Epidermal melanocyte (primary cell): ENCODE measurements around the gene ZNF816.
"Not testable (repeated sequence)": the region's sequence is repeated elsewhere in the genome, so short reads cannot be mapped to it uniquely, and the experiment has no call there.

Experiments
- DNase-seq: peaks from one replicate; pipeline ENCODE4 v3.0.0; 2011; ENCODE audit warnings: low spot score; ENCODE audit not compliant: insufficient read length

Gene ZNF816

DNA sequence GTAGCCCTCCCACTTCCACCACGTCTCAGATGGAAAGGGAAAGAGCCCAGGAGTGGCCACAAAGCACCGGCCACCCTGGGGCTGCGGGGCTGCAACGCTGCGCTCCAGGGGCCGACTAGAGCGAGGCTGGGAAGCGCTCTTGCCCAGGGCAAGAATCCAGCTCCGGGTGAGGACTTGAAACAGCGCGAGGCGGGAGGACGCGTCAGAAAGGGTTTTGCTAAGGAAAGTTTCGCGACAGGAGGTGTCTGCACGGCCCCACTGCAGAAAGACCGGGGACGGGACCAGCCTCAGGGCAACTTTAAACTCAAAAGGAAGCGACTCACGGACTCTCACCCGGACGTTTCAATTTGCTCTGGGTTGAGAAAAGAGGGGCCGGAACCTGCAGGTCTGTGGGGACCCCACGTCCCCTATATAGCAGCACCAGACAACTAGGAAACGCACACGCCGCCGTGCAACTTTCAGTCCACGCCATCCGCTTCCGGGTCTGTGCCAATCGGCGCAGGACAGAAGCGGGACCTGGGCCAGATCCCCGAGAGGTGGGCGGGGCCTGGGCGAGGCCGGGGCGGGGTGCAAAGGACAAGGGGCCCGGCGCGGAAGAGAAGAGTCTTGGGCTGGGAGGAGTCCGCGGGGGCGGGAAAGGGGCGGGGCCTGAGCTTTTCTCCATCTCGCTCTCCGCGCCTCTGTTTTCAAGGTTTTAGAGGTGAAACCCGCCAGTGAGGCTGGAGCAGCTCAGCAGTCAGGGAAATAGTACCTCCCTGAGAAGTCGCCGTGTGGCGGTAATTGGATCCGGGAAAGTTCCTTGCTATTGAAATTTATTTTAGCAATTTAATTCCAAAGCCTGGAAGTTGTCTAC is at the start of gene ZNF816:
ZNF816 (minus strand) TSS at position 488 of the 853 bp plus-strand sequence. CDS start 6,792 bp downstream, outside the sequence.
- DNase-seq: peak; percentile 91

DNA sequence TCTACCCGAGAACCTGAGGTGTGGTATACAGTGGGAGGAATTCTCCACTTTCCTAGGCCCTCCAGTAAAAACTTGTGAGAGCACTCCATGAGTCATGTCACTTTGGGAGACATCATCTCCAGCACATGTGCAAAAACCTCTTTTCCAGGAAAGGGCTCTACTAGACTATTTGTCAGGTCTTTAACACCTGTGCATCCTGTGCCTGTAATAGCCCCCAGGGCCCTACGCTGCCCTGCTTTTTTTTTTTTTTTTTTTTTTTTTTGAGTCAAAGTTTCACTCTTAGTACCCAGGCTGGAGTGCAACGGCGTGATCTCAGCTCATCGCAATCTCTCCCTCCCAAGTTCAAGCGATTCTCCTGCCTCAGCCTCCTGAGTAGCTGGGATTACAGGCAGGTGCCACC is 49.3 kb upstream of the ZNF816 start:
- no peak for DNase-seq

DNA sequence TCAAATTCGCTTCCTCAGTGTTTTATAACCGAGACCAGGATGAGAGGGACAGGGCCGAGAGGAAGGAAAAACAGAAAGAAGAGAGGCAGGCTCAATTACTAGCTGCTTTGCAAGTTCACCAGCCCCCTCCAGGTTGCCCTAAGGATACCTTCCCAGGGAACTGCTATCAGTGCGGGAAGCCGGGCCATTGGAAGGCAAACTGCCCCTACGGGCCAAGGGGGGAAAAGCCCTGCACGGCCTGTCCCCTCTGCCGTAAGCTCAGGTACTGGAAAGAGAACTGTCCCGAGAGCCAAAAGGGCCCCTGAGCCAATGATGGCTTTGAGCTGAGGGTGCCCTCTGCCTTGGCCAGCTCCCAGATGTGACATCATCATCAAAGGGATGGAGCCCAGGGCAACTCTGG is 47.8 kb upstream of the ZNF816 start:
- no peak for DNase-seq

DNA sequence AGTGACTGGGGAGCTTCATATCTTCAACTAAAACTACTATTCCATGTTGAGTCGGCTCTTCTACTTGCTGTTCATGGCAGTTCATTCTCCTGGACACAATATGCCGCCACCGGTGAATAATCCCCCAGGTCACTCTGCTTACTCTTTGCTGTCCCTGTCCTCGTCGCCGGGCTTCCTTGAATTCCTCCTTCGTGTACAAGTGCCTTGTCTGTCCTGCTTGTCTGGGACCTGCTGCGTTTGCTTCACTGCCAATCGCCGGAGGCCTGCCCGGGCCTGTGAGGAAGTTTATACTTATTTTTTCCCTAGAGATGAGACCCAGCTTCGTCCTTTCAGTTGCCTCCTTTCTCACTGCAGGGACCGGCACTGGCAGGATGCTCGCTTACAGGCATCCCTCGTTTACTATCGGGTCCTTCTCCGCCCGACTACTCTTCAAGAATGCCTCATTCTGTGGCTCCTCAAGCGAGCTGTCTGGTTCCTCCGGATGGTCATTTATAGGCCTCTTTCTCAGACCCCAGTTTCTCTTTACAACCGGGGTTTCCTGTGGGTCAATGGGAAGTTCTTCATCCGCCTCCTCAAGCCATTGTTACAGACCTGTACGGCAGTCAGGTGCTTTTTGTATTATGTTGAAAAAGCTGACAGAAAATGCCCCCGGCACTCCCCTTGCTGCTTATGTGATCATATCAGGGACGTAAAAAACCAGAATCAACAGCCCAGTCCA is 45.5 kb upstream of the ZNF816 start:
- no peak for DNase-seq

DNA sequence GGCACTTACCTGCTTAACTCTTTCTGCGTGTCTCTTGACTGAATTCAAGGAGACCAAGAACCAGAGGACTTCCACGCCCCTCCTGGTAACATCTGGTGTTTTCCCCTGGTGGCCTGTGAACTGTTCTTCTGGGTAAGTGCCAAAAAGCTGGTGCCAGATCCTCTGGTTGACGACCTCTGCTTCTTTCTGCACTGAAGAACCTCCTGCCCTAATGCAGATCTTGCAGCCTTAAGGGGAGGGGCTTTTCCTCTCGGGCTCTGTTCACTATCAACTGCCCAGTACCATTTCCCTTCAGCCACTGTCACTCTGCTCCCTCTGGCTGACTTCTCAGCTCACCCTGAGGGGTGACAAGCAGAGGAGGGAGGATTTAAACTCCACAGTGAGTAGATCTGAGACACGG is 44.9 kb upstream of the ZNF816 start:
- DNase-seq: no peak

DNA sequence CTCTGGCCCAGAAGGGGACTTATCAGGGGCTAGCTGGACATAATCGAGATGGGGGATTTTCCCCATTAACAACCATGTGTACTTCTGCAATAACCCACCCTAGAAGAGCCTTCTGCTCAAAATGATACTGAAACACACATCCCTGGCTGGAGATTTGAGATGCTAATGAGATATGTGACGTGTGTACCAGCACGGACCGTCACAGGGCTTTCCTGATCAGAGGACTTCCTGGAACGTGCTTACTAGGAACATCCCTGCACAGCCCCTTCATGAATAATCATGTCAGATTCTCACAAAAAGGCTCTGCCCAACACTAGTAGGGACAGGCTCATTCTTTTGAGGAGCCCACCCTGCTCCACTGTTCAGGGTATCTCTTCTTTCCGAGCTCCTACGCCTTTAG is 44.5 kb upstream of the ZNF816 start:
- DNase-seq: no peak

DNA sequence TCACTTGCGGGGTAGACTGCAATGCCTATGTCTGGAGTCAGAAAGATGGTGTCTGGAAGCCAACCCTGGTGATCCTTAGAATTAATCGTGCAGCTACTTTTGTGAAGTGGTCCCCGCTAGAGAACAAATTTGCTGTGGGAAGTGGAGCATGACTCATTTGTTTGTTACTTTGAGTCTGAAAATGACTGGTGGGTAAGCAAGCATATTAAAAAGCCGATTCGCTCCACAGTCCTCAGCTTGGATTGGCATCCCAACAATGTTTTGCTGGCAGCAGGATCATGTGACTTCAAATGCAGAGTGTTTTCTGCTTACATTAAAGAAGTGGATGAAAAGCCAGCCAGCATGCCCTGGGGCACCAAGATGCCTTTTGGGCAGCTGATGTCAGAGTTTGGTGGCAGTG is 41.6 kb upstream of the ZNF816 start:
- no peak for DNase-seq

DNA sequence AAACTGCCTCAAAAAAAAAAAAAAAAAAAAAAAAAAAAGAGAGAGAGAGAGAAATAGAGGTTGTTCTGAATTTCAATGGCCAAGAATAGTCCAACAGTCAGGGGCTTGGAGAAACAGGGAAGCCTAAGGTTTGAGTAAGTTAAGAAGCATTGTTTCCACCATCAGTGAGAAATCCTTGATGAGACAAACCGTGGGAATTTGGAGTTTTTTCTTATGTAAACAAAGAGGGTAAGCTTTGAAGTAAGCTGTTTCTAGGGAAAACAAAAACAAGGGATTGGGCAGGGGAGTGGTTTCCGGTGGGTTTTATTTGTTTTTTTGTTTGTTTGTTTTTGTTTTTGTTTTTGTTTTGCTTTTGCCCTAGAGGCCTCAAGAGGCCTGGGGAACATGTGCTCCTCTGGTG is 39.8 kb upstream of the ZNF816 start:
- no peak for DNase-seq

DNA sequence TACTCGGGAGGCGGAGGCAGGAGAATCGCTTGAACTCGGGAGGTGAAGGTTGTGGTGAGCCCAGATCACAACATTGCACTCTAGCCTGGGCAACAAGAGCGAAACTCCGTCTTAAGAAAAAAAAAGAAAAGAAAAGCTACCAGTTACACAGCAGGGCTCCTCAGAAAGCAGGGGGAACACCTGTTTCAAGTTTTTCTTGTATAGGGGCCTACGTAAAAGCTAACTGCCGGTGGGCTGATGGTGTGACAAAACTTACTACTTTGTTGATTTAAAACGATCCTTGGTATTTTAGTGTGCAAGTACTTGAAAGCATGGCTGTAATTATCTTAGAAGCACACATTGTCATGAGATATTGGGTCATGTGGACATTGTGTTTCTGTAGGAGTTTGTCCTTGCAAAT is 35.3 kb upstream of the ZNF816 start:
- no peak for DNase-seq

DNA sequence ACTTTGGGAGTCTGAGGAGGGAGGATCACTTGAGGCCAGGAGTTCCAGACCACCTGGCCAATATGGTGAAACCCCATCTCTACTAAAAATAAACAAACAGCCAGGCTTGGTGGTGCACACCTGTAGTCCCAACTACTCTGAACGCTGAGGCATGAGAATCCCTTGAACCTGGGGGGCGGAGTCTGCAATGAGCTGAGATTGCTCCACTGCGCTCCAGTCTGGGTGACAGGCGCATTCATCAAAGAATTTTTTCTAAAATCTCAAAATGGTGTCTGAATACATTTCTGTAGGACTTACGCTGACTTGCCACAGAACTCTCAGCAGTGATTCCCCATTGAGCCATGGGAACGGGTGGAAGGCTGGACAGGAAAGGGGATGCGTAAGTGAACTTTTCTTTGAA is 33.0 kb upstream of the ZNF816 start:
- no peak for DNase-seq

DNA sequence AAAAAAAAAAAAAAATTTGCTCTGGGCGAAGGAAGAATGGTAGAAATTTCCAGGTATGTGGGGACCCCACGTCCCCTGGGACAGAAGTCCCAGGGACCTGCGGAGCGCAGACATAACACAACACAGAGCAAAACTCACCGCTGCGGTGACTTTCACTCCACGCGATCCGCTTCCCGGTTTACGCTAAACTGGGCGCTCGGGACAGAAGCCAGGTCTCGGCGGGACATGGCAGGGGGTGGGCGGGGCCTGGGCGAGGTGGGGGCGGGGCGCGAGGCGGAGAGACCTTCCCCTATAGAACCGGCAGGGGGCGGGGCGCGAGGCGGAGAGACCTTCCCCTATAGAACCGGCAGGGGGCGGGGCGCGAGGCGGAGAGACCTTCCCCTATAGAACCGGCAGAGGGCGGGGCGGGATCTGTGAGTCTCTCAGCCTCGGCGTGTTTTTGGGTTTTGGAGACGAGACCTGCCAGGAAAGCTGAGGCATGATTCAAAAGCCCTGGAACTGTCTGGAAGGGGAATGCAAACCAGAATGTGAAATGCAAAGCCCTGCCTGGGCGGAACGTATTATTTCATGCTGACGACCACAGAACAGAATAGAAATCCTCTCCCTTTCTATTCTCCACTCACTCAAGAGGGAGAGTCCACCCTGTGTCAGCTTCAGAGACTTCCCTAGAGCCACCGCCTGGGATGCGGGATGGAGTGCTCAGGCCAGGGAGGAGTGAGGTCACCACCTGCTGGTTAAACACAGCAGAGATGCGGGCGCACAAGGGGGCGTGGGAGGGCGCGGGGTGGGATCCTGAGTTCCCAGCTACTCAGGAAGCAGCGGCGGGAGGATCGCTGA is 30.9 kb upstream of the ZNF816 start:
- DNase-seq: no peak

DNA sequence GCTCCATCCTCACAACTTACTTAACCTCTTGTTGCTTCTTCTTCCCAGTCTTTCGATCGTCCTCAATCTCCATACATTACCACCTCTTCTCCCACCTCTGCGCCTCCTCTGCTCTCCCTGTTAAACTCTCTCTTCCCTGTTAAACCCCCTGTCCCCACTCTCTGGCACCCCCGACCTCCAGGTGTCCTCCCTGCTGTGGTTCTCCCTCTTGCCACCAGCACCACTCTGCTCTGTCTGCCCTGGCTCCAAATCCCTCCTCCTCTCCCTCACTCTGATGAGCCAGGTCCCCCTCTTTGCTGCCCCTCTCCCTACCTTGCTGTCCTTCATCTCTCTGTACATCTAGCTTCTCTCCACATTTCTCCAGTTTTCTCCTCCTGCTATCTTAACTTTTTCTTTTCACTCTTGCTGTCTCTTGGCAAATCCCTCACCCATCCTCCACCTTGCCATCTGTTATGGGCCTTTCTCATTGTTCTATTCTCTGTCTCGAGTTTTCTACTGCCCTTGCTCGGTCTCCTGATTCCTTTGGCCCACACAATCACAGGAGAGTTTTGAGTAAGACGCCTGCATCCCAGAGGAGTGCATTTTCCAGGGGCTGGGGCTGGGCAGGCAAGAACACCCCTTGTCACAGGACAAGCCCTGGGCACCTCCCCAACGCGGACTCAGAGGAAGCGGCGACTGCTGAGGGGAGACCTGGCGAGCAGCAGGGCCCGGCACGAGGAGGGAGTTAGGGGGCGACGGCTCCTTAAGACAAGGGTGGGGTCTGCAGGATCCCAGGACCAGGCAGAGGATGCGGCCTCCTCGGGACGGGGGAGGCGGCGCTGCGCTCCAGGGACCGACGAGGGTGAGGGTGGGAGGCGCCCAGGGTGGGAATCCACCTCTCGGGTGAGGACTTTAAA is 29.7 kb upstream of the ZNF816 start:
- no peak for DNase-seq

DNA sequence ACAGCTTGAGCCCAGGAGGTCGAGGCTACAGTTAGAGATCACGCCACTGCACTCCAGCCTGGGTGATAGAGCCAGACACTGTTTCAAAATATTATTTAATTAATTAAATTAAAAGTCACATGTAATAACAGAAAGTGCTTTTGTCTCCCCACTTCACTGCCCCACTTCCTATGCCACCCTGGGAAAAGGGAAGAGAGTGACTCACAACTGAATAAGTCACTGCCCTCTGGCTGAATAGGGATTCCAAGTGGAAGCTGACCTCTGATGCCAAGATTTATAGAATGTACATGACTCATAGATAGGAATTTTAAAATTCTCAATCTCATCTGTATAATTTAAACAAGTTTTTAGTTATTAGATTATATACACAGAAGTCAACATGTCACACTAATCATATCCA is 28.8 kb upstream of the ZNF816 start:
- peak; percentile 32 for DNase-seq

DNA sequence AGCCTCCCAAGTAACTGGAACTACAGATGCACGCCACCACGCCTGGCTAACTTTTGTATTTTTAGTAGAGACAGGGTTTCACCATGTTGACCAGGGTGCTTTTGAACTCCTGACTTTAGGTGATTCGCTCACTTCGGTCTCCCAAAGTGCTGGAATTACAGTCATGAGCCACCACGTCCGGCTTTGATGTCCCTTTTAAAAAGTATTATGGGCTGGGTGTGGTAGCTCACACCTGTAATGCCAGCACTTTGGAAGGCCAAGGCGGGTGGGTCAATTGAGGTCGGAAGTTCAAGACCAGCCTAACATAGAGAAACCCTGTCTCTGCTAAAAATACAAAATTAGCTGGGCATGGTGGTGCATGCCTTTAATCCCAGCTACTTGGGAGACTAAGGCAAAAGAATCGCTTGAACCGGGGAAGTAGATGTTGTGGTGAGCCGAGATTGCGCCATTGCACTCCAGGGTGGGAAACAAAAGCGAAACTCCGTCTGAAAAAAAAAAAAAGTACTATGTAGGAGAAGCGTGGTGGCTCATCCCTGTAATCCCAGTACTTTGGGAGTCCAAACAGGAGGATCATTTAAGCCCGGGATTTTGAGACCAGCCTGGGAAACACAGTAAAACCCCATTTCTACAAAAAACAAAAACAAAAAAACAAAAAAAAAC is 28.2 kb upstream of the ZNF816 start:
- no peak for DNase-seq

DNA sequence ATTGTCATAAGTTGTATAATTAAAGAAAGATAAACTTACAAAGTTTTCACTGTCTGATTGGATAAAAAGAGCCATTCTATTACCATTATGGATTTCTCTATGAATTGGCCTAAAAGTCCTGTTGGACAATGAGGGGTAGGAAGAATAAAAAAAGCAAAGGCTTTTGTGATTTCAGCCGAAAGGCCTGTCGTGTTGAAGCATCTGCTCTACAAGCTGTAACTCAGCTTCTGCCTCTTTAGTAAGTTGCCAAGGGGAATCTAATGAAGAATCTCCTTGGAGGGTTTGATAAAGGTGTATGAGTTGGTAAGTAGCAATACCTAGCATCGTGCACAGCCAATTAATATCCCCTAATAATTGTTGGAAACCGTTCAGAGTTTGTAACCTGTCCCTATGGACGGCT is 25.8 kb upstream of the ZNF816 start:
- DNase-seq: no peak

DNA sequence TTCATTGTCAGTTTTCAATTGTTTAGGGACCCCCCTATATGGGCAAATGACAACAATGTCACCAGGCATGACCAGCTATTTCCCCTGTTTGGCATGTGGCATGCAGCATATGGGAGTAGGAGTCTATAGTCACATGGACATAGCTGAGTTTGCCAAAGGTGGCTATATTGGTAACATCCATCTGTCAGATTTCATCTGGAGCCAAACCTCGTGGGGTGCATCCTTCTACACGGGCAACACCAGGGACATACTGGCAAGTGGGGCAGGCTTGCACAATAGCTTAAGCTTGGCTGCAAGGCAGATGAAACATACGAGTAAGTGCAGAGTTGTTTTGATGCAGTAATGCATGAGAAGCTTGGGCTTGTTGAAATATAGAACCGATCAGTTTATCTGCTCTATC is 24.5 kb upstream of the ZNF816 start:
- DNase-seq: no peak

DNA sequence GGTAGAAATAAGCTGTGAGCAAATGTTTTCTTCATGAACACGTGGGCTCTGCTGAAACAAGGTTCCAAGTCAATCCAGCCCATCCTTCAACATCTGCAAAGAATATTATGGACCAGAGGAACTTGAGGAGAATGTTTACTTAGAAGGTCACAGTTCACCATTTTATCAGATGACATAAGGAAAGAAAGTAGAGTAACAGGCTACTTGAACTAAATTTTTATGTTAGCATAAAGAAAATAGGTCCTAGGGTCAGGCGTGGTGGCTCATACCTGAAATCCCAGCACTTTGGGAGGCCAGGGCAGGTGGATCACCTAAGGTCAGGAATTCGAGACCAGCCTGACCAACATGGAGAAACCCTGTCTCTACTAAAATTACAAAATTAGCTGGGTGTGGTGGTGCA is 20.5 kb upstream of the ZNF816 start:
- DNase-seq: not testable (repeated sequence)

DNA sequence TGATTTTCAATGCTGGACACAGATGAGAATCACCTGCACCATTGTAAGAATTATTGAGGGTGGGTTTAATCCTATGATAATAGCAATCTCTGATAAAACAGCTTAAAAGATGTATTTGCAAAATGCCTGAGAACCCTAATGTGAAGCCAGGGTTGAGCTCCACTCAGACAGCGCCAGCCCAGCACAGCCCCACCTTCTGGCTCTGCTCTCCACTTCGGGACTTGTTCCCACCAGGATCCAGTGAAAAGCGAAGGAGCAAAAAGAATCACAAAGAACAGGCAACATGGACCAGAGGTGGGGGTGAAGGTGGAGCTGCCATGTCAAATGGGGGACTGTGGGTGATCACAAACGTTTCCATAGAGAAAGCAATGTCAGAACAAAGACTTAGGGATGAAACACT is 18.6 kb upstream of the ZNF816 start:
- no peak for DNase-seq

DNA sequence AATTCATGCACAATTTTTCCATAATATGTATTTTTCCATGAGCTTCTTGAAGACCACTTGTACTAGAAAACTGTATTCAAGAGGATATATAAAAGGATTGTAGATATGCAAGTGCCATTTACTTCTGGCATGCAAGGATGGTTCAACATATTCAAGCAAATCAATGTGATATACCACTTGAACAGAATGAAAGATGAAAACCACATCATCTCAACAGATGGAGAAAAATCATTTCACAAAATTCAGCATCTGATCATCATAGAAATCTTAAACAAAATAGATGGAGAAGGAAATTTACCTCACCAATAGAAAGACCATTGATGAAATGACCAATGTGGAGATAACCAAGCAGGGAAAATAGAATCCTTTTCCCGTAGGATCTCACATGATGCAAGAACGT is 5.1 kb upstream of the ZNF816 start:
- DNase-seq: no peak

DNA sequence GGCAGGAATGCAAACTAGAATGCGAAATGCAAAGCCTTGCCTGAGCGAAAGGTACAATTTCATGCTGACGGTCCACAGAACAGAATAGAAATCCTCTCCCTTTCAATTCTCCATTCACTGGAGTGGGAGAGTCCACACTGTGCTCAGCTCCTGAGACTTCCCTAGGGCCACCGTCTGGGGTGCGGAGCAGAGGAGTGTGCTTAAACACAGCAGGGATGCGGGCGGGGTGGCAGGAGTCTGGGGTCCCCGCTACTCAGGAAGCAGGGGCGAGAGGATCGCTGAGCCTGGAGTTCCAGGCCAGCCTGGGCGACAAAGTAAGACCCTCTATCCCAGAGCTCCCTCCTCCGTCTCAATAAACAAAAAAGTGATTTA is 552 bp upstream of the ZNF816 start:
- peak; percentile 18 for DNase-seq
